ENCODE measurements around the gene UBE3A. TPM values are rescaled to one million over a fixed set of nuclear protein-coding genes. Genes with fewer than 3 reads are reported as not detected.

Gene UBE3A
- total RNA-seq, 1 donor from 2014 or later: 152 TPM

DNA sequence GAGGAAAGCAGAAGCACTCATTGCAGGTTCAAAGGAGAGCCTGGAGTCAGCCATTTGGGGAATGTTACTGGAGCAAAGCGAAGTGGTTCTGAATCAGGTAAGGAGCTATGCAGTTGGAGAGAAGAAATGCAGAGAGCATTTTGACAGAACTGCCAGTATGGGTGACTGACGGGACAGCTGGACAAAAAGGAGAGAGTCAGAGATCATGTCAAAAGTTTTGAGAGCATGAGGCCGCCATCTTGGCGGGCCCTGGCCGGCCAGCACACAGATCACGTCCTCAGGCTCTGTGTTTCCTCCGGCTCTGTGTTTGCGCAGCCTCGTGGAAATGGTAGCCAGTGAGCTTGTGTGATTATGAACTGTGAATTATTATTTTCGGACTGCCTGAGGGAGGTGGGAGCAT, 29.8 kb upstream of the UBE3A start:
- TF ChIP-seq, protein P1, sequence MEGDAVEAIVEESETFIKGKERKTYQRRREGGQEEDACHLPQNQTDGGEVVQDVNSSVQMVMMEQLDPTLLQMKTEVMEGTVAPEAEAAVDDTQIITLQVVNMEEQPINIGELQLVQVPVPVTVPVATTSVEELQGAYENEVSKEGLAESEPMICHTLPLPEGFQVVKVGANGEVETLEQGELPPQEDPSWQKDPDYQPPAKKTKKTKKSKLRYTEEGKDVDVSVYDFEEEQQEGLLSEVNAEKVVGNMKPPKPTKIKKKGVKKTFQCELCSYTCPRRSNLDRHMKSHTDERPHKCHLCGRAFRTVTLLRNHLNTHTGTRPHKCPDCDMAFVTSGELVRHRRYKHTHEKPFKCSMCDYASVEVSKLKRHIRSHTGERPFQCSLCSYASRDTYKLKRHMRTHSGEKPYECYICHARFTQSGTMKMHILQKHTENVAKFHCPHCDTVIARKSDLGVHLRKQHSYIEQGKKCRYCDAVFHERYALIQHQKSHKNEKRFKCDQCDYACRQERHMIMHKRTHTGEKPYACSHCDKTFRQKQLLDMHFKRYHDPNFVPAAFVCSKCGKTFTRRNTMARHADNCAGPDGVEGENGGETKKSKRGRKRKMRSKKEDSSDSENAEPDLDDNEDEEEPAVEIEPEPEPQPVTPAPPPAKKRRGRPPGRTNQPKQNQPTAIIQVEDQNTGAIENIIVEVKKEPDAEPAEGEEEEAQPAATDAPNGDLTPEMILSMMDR (IDR thresholded peaks at IDR 0.05; ENCODE audit: partially characterized antibody, unreplicated experiment): no peak
- no peak for DNase-seq
- Mint-ChIP-seq H3K4me3 (ENCODE audit: unreplicated experiment) (no peak overlapping the region), H3K36me3 (ENCODE audit: unreplicated experiment) (peaks cover 8% of the 10 kb centered on the region), H3K27ac (ENCODE audit: unreplicated experiment) (no peak overlapping the region), H3K9me3 (ENCODE audit: unreplicated experiment) (no peaks in the 10 kb centered on the region), H3K27me3 (ENCODE audit: unreplicated experiment) (no peaks in the 10 kb centered on the region), H3K4me1 (ENCODE audit: low read depth, unreplicated experiment) (peaks cover under 1% of the 10 kb centered on the region)

DNA sequence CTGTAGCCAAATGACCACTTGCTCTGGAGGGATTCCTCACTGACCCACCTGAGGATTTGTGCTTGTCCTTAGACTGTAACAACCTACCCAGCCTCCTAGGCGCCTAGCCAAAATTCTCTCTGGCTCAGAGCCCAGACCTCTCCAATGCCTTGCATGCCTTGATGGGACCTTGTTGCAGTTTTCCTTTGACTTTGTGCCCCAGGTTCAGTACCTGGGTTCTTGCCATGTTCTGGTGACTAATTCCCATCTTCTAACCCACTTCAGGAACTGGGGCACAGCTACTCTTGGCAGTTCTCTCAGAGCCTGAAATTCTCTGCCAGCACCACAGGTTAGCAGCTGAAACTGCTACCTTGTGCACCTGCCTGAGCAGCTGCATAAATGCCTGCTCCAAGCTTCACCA, 27.0 kb upstream of the UBE3A start:
- H3K4me3 Mint-ChIP-seq (ENCODE audit: unreplicated experiment): no peak overlapping the region
- no peak overlapping the region for H3K27ac Mint-ChIP-seq (ENCODE audit: unreplicated experiment)
- DNase-seq: no peak
- TF ChIP-seq, protein P1 (IDR thresholded peaks at IDR 0.05; ENCODE audit: partially characterized antibody, unreplicated experiment): no peak
- H3K27me3 Mint-ChIP-seq (ENCODE audit: unreplicated experiment): no peaks in the 10 kb centered on the region
- H3K9me3 Mint-ChIP-seq (ENCODE audit: unreplicated experiment): no peaks in the 10 kb centered on the region
- H3K4me1 Mint-ChIP-seq (ENCODE audit: low read depth, unreplicated experiment): no peaks in the 10 kb centered on the region
- H3K36me3 Mint-ChIP-seq (ENCODE audit: unreplicated experiment): peaks cover 4% of the 10 kb centered on the region

DNA sequence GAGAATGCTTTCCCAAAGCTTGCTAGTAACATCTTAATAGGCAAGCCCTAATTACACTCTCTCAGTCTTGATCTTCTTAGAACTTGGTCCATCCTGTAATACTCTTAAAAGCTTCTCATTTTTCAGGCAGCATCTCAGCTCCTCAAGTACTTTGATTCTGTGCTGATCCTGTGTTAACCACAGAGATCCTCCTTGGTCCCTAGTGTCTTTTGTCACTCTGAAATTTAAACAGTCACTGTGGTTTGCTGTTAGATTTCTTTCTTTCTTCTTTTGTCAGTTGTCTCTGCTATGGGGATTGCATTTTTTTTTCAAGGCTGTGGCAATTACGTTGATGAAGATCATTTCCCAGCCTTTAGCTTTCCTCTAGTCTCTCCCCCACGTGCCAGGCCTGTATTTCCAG, 26.0 kb upstream of the UBE3A start:
- no peak for DNase-seq
- no peaks in the 10 kb centered on the region for H3K4me1 Mint-ChIP-seq (ENCODE audit: low read depth, unreplicated experiment)

DNA sequence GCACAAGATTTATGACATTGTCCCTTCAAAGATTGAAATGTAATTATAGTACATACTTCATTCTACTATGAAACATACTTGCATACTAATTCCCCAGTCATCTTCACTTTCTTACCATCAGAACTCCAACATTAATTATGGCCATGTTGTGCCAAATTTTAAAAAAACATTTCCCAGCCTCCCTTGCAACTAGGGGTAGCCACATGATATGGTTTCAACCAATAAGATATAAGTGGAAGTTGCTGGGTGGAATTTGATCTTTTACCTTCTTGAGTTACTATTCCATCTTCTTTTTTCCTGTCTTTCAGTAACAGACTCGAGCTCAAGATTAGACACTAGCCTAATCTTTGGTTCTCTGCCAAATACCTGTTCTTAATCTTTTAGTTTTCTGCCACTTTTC, 25.6 kb upstream of the UBE3A start:
- Mint-ChIP-seq H3K27ac (ENCODE audit: unreplicated experiment) (no peak overlapping the region), H3K9me3 (ENCODE audit: unreplicated experiment) (no peaks in the 10 kb centered on the region)

More for the DNA sequence above, 26.0 kb upstream of the UBE3A start:
- peaks cover 4% of the 10 kb centered on the region for H3K36me3 Mint-ChIP-seq (ENCODE audit: unreplicated experiment)
- no peak overlapping the region for H3K4me3 Mint-ChIP-seq (ENCODE audit: unreplicated experiment)
- H3K27ac Mint-ChIP-seq (ENCODE audit: unreplicated experiment): no peak overlapping the region
- no peaks in the 10 kb centered on the region for H3K9me3 Mint-ChIP-seq (ENCODE audit: unreplicated experiment)
- TF ChIP-seq, protein P1 (IDR thresholded peaks at IDR 0.05; ENCODE audit: partially characterized antibody, unreplicated experiment): no peak
- H3K27me3 Mint-ChIP-seq (ENCODE audit: unreplicated experiment): no peaks in the 10 kb centered on the region

DNA sequence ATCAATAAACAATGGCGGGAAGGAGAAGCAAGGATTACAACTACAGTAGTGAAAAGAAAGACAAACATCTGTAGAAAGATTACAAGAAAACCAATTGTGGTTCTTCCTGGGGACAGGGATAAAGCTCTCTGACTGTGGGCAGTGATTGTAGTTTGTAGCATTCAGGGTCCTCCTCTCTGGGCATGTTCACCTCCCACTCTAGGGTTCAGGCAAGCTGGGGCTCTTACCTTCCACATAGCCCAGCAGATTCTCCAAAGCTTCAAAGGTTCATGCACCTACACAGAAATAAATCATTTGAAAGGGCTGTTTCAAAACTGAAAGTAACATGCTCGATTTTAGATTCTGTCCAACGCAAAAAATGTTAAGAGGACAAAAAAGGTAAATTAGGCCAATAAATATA, 17.4 kb upstream of the UBE3A start:
- TF ChIP-seq, protein P1 (IDR thresholded peaks at IDR 0.05; ENCODE audit: partially characterized antibody, unreplicated experiment): no peak
- DNase-seq: no peak
- Mint-ChIP-seq H3K36me3 (ENCODE audit: unreplicated experiment) (no peaks in the 10 kb centered on the region), H3K27ac (ENCODE audit: unreplicated experiment) (no peak overlapping the region), H3K4me3 (ENCODE audit: unreplicated experiment) (no peak overlapping the region), H3K9me3 (ENCODE audit: unreplicated experiment) (no peaks in the 10 kb centered on the region), H3K27me3 (ENCODE audit: unreplicated experiment) (no peaks in the 10 kb centered on the region), H3K4me1 (ENCODE audit: low read depth, unreplicated experiment) (peaks cover 7% of the 10 kb centered on the region)

More for the DNA sequence above, 25.6 kb upstream of the UBE3A start:
- Mint-ChIP-seq H3K36me3 (ENCODE audit: unreplicated experiment) (peaks cover 4% of the 10 kb centered on the region), H3K4me1 (ENCODE audit: low read depth, unreplicated experiment) (no peaks in the 10 kb centered on the region), H3K27me3 (ENCODE audit: unreplicated experiment) (no peaks in the 10 kb centered on the region), H3K4me3 (ENCODE audit: unreplicated experiment) (no peak overlapping the region)
- no peak for DNase-seq
- TF ChIP-seq, protein P1 (IDR thresholded peaks at IDR 0.05; ENCODE audit: partially characterized antibody, unreplicated experiment): no peak

All from glutamatergic neuron (in vitro differentiated cells).